GM23338 (cell line): ENCODE results near the gene LY6G6D. TPM values are rescaled to one million over a fixed set of nuclear protein-coding genes. Genes with fewer than 3 reads are reported as not detected.

ENCODE experiments used
- ATAC-seq: fragments of 200-7000 bp; cut with Tn5 transposase; 3 replicates; pipeline ENCODE4 v1.9.1; 2020
- DNase-seq: peaks from one replicate; pipeline ENCODE4 v3.0.0-alpha.2; 2015; ENCODE audit warnings: low spot score
- H2AFZ ChIP-seq: fragments of 200-600 bp; sonication (generic); 2 replicates; pipeline ENCODE4 v1.8.0; 2016; ENCODE audit warnings: antibody characterized with exemption, mild to moderate bottlenecking, moderate library complexity
- H3F3A ChIP-seq: fragments of 200-600 bp; sonication (generic); replicated peaks from 2 replicates; pipeline ENCODE4 v1.8.0; 2017; ENCODE audit warnings: antibody characterized with exemption, mixed run types, low read depth
- H3K27ac ChIP-seq: fragments of 200-600 bp; sonication (generic); 2 replicates; pipeline ENCODE4 v1.6.1; 2016; ENCODE audit warnings: low read depth
- H3K27me3 ChIP-seq: fragments of 200-600 bp; sonication (generic); 2 replicates; pipeline ENCODE4 v1.8.0; 2016; ENCODE audit warnings: mild to moderate bottlenecking, mixed run types, moderate library complexity; ENCODE audit not compliant: insufficient read depth
- H3K36me3 ChIP-seq: fragments of 200-600 bp; sonication (generic); 2 replicates; pipeline ENCODE4 v1.8.0; 2016; ENCODE audit warnings: mild to moderate bottlenecking; ENCODE audit not compliant: insufficient read depth
- H3K4me1 ChIP-seq: fragments of 200-600 bp; sonication (generic); 2 replicates; pipeline ENCODE4 v1.8.0; 2016; ENCODE audit warnings: mild to moderate bottlenecking, moderate library complexity; ENCODE audit not compliant: insufficient read depth
- H3K4me2 ChIP-seq: fragments of 200-600 bp; sonication (generic); 2 replicates; pipeline ENCODE4 v1.7.1; 2017; ENCODE audit warnings: mixed run types
- H3K4me3 ChIP-seq: fragments of 200-600 bp; sonication (generic); 2 replicates; pipeline ENCODE4 v1.6.1; 2016; ENCODE audit warnings: mixed run types
- H3K79me2 ChIP-seq: fragments of 200-600 bp; sonication (generic); replicated peaks from 2 replicates; pipeline ENCODE4 v1.8.0; 2017; ENCODE audit warnings: mild to moderate bottlenecking; ENCODE audit not compliant: insufficient read depth
- H3K9me2 ChIP-seq: fragments of 200-600 bp; sonication (generic); 2 replicates; pipeline ENCODE4 v1.8.0; 2017; ENCODE audit not compliant: insufficient read depth
- H4K20me1 ChIP-seq: fragments of 200-600 bp; sonication (generic); replicated peaks from 2 replicates; pipeline ENCODE4 v1.8.0; 2017; ENCODE audit warnings: mild to moderate bottlenecking; ENCODE audit not compliant: insufficient read depth
- H3K27ac Mint-ChIP-seq: 2 replicates; pipeline ENCODE4 v1.8.0; 2020; ENCODE audit warnings: inconsistent platforms, mild to moderate bottlenecking, moderate library complexity, mixed read lengths
- H3K27me3 Mint-ChIP-seq: 3 replicates; pipeline ENCODE4 v1.8.0; 2022; ENCODE audit warnings: low read depth, mild to moderate bottlenecking, moderate library complexity, mixed read lengths, inconsistent platforms; ENCODE audit not compliant: insufficient read depth, poor library complexity
- H3K36me3 Mint-ChIP-seq: 3 replicates; pipeline ENCODE4 v1.8.0; 2021; ENCODE audit warnings: low read depth, mild to moderate bottlenecking, inconsistent platforms, moderate library complexity, mixed read lengths
- H3K4me1 Mint-ChIP-seq: 3 replicates; pipeline ENCODE4 v1.8.0; 2020; ENCODE audit warnings: mild to moderate bottlenecking, inconsistent platforms, mixed read lengths
- H3K4me3 Mint-ChIP-seq: 3 replicates; pipeline ENCODE4 v1.8.0; 2021; ENCODE audit warnings: moderate library complexity, mild to moderate bottlenecking, inconsistent platforms, mixed read lengths
- H3K9me3 Mint-ChIP-seq: 3 replicates; pipeline ENCODE4 v1.8.0; 2020; ENCODE audit warnings: moderate library complexity, mild to moderate bottlenecking, inconsistent platforms, mixed read lengths
- CREB1 ChIP-seq: fragments of 250-450 bp; sonication (Bioruptor Pico); IDR thresholded peaks from 2 replicates; pipeline ENCODE4 v1.5.0; 2020; ENCODE audit warnings: low read depth, mild to moderate bottlenecking, moderate library complexity
- EZH2 ChIP-seq: fragments of 200-600 bp; sonication (generic); IDR thresholded peaks from one replicate; pipeline ENCODE4 v1.8.0; 2017; ENCODE audit warnings: antibody characterized with exemption, mild to moderate bottlenecking, low read depth; ENCODE audit not compliant: unreplicated experiment
- STAT1 ChIP-seq: IDR thresholded peaks from one replicate; pipeline ENCODE4 v1.6.1; 2016; ENCODE audit warnings: antibody characterized with exemption; ENCODE audit not compliant: unreplicated experiment
- ZNF114 ChIP-seq: fragments of 250-450 bp; sonication (Bioruptor Pico); IDR thresholded peaks from 2 replicates; pipeline ENCODE4 v1.5.0; 2020; ENCODE audit warnings: mild to moderate bottlenecking, moderate library complexity
- polyA plus RNA-seq: library from polyadenylated mRNA; unstranded; fragments of >200 nt; fragmentation: Nextera tagmentation; extraction: Ambion mirVana; gene quantifications from 2 replicates; pipeline ENCODE4 v1.2.1, GENCODE V29; 2016
- total RNA-seq: library from RNA; depleted of rRNA; stranded (reverse); fragments of >200 nt; shearing (Covaris generic); gene quantifications from 2 replicates; pipeline ENCODE4 v1.2.3, GENCODE V29; 2014
- TF ChIP-seq, protein P1 (sequence below), 2 experiments: fragments of 200-600 bp in 1 of 2; sonication (generic) in 1 of 2; conservative IDR thresholded peaks; 2 replicates each; pipeline versions ENCODE4 v1.5.1 to v1.6.1; 2016 to 2017; ENCODE audit warnings: antibody characterized with exemption in 2 of 2, low read depth in 2 of 2, mild to moderate bottlenecking in 2 of 2, moderate library complexity in 1 of 2
- TF ChIP-seq, protein P2 (sequence below): IDR thresholded peaks from one replicate; pipeline ENCODE4 v1.6.1; 2018; ENCODE audit warnings: antibody characterized with exemption; ENCODE audit not compliant: unreplicated experiment

LY6G6D gene
- total and polyA plus RNA-seq, 2 experiments from 2014 or later: not detected

DNA sequence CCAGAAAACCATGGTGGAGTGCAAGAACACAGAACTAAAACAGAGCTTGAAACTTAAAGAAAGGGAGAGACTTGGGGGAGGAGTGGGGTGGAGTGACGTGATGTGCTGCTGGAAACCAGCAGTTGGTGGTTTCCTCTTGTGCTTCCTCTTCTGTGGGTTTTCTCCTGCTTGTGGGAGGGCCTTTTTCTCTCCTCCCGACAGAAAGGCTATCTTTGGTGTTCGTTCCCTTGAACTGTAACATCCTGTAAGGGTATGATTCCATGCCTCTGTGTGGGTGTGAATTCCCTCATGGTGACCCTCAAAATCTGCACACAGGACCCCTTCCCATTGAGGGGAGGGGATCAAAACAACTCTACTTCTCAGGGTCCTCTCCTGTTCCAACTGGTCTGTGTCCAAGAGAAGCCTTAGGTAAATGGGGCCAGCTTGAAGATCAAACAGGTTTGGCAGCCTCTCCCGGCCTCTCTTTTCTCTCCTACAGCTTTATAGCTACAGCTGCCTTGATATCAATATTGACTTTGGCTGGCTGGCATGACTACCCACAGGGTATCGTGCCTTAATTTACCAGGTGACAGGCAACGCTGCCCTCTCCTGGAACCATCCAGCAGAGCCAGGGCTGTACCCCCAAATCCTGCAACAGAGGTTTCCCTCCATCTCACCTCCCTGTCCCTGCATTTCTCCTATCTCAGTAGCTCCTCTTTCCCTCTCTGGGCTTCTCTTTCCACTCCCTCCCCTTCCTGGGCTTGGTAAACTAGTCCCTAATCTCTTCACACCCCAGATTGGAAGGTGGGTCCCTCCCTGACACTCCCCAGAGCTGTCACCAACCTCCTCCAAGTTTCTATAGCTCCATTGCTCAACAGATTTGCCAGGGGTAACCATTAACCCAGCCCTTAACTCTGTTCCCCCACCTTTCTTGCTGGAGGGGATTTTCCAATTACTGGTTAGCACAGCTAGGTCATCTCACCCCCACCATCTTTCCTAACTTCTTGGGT, 23.1 kb downstream of the LY6G6D start:
- Mint-ChIP-seq H3K4me3 (peak overlapping the region; percentile 92; the same call in 2 of the 3 replicates), H3K4me1 (peaks cover 45% of the 10 kb centered on the region), H3K27ac (peak overlapping the region; percentile 60), H3K27me3 (peaks cover 28% of the 10 kb centered on the region), H3K9me3 (no peaks in the 10 kb centered on the region; the same call in 2 of the 3 replicates), H3K36me3 (peaks cover 29% of the 10 kb centered on the region)
- ATAC-seq (no peak), DNase-seq (peak; percentile 50)
- Histone ChIP-seq H3K27me3 (no peaks in the 10 kb centered on the region), H3K4me1 (peaks cover 42% of the 10 kb centered on the region), H3K27ac (no peak overlapping the region), H3K79me2 (peaks cover 27% of the 10 kb centered on the region), H3K9me2 (no peaks in the 10 kb centered on the region), H3F3A (peaks cover 37% of the 10 kb centered on the region), H2AFZ (peak overlapping the region; percentile 73; the same call in 1 of the 2 replicates), H3K36me3 (peaks cover 11% of the 10 kb centered on the region), H4K20me1 (0 out of 2 replicates have a peak, but pooled peaks cover 5% of the 10 kb centered on the region), H3K4me2 (peak overlapping the region; percentile 91), H3K4me3 (peak overlapping the region; percentile 96)
- TF ChIP-seq, protein P1, sequence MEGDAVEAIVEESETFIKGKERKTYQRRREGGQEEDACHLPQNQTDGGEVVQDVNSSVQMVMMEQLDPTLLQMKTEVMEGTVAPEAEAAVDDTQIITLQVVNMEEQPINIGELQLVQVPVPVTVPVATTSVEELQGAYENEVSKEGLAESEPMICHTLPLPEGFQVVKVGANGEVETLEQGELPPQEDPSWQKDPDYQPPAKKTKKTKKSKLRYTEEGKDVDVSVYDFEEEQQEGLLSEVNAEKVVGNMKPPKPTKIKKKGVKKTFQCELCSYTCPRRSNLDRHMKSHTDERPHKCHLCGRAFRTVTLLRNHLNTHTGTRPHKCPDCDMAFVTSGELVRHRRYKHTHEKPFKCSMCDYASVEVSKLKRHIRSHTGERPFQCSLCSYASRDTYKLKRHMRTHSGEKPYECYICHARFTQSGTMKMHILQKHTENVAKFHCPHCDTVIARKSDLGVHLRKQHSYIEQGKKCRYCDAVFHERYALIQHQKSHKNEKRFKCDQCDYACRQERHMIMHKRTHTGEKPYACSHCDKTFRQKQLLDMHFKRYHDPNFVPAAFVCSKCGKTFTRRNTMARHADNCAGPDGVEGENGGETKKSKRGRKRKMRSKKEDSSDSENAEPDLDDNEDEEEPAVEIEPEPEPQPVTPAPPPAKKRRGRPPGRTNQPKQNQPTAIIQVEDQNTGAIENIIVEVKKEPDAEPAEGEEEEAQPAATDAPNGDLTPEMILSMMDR (conservative IDR thresholded peaks at IDR 0.05; ENCODE audit: low read depth in 2 of 2): peak; percentile 48 to 65
- TF ChIP-seq STAT1 (no peak), ZNF114 (CRISPR knock-in tag) (no peak), CREB1 (CRISPR knock-in tag) (no peak), EZH2 (no peak)
- TF ChIP-seq, protein P2, sequence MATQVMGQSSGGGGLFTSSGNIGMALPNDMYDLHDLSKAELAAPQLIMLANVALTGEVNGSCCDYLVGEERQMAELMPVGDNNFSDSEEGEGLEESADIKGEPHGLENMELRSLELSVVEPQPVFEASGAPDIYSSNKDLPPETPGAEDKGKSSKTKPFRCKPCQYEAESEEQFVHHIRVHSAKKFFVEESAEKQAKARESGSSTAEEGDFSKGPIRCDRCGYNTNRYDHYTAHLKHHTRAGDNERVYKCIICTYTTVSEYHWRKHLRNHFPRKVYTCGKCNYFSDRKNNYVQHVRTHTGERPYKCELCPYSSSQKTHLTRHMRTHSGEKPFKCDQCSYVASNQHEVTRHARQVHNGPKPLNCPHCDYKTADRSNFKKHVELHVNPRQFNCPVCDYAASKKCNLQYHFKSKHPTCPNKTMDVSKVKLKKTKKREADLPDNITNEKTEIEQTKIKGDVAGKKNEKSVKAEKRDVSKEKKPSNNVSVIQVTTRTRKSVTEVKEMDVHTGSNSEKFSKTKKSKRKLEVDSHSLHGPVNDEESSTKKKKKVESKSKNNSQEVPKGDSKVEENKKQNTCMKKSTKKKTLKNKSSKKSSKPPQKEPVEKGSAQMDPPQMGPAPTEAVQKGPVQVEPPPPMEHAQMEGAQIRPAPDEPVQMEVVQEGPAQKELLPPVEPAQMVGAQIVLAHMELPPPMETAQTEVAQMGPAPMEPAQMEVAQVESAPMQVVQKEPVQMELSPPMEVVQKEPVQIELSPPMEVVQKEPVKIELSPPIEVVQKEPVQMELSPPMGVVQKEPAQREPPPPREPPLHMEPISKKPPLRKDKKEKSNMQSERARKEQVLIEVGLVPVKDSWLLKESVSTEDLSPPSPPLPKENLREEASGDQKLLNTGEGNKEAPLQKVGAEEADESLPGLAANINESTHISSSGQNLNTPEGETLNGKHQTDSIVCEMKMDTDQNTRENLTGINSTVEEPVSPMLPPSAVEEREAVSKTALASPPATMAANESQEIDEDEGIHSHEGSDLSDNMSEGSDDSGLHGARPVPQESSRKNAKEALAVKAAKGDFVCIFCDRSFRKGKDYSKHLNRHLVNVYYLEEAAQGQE: no peak
